Liver (tissue), 9 donors: ENCODE data around the gene DIS3L2. TPM values are rescaled to one million over a fixed set of nuclear protein-coding genes. Genes with fewer than 3 reads are reported as not detected.

Experiments used
- DNase-seq: peaks from one replicate; pipeline ENCODE4 v3.0.0-alpha.2; 2017; ENCODE audit warnings: low spot score
- H3K27ac ChIP-seq, 2 donors: one replicate each; pipeline ENCODE4 v1.7.0; 2013; ENCODE audit warnings: inconsistent platforms in 2 of 2, low read length in 2 of 2, control low read depth in 1 of 2, low read depth in 1 of 2, mild to moderate bottlenecking in 1 of 2
- H3K27me3 ChIP-seq, 4 donors: one replicate each; pipeline versions ENCODE4 v1.6.1 to v1.7.0; 2013; ENCODE audit warnings: low read length in 3 of 4, inconsistent platforms in 1 of 4, mild to moderate bottlenecking in 1 of 4, moderate library complexity in 1 of 4; ENCODE audit not compliant: control insufficient read depth in 4 of 4, insufficient read depth in 4 of 4
- H3K36me3 ChIP-seq, 4 donors: one replicate each; pipeline versions ENCODE4 v1.6.1 to v1.7.0; 2013; ENCODE audit warnings: low read length in 3 of 4, mild to moderate bottlenecking in 3 of 4, low read depth in 1 of 4, moderate library complexity in 1 of 4; ENCODE audit not compliant: control insufficient read depth in 4 of 4, insufficient read depth in 3 of 4
- H3K4me1 ChIP-seq, 4 donors: one replicate each; pipeline versions ENCODE4 v1.6.1 to v1.7.0; 2013; ENCODE audit warnings: low read length in 3 of 4, mild to moderate bottlenecking in 3 of 4, moderate library complexity in 1 of 4; ENCODE audit not compliant: control insufficient read depth in 4 of 4, insufficient read depth in 4 of 4
- H3K4me3 ChIP-seq, 3 donors: one replicate each; pipeline versions ENCODE4 v1.6.1 to v1.7.0; 2013; ENCODE audit warnings: low read length in 3 of 3, control low read depth in 1 of 3, low read depth in 1 of 3, mild to moderate bottlenecking in 1 of 3
- H3K9ac ChIP-seq, 2 donors: one replicate each; pipeline ENCODE4 v1.7.0; 2013; ENCODE audit warnings: low read length in 2 of 2, mild to moderate bottlenecking in 2 of 2, moderate library complexity in 2 of 2, control low read depth in 1 of 2, low read depth in 1 of 2
- H3K9me3 ChIP-seq, 4 donors: one replicate each; pipeline versions ENCODE4 v1.6.1 to v1.7.0; 2013; ENCODE audit warnings: low read length in 3 of 4; ENCODE audit not compliant: control insufficient read depth in 4 of 4
- ATF3 ChIP-seq: IDR thresholded peaks from 2 replicates; pipeline ENCODE4 v1.6.1; 2016; ENCODE audit warnings: antibody characterized with exemption
- CTCF ChIP-seq: fragments of 150-350 bp; IDR thresholded peaks from 2 replicates; pipeline ENCODE4 v1.5.1; 2017; ENCODE audit warnings: improper control_type of control experiment, low read depth, low read length; ENCODE audit not compliant: missing input control
- HNF4G ChIP-seq: IDR thresholded peaks from 2 replicates; pipeline ENCODE4 v1.6.1; 2016; ENCODE audit warnings: antibody characterized with exemption
- JUND ChIP-seq, 2 donors: IDR thresholded peaks; 2 replicates each; pipeline ENCODE4 v1.6.1; 2016; ENCODE audit warnings: antibody characterized with exemption in 2 of 2
- MAX ChIP-seq: IDR thresholded peaks from 2 replicates; pipeline ENCODE4 v1.6.1; 2016; ENCODE audit warnings: antibody characterized with exemption
- NR2F2 ChIP-seq: IDR thresholded peaks from 2 replicates; pipeline ENCODE4 v1.6.1; 2016; ENCODE audit warnings: antibody characterized with exemption
- RAD21 ChIP-seq, 2 donors: IDR thresholded peaks; 2 replicates each; pipeline ENCODE4 v1.6.1; 2016; ENCODE audit warnings: antibody characterized with exemption in 2 of 2, mild to moderate bottlenecking in 2 of 2
- REST ChIP-seq: IDR thresholded peaks from 2 replicates; pipeline ENCODE4 v1.6.1; 2016; ENCODE audit warnings: antibody characterized with exemption, mild to moderate bottlenecking
- RXRA ChIP-seq, 2 donors: IDR thresholded peaks; 2 replicates each; pipeline ENCODE4 v1.6.1; 2017 to 2018; ENCODE audit warnings: antibody characterized with exemption in 2 of 2, mild to moderate bottlenecking in 1 of 2
- SP1 ChIP-seq: IDR thresholded peaks from 2 replicates; pipeline ENCODE4 v1.6.1; 2018; ENCODE audit warnings: antibody characterized with exemption, mild to moderate bottlenecking
- TAF1 ChIP-seq: conservative IDR thresholded peaks from 2 replicates; pipeline ENCODE4 v1.6.1; 2016; ENCODE audit warnings: antibody characterized with exemption, mild to moderate bottlenecking
- WGBS: extraction: QIAGEN DNeasy Blood & Tissue Kit; methylation state at CpG from one replicate; pipeline ENCODE4 v1.1.7; 2013; 5-methylcytosine and 5-hydroxymethylcytosine counted together
- polyA plus RNA-seq, 2 donors: library from polyadenylated mRNA; stranded (reverse) in 1 of 2; unstranded in 1 of 2; fragments of 200-250 nt in 1 of 2; fragments of >200 nt in 1 of 2; fragmentation: Nextera tagmentation in 1 of 2; extraction: Ambion mirVana in 1 of 2; gene quantifications; one replicate each; pipeline versions ENCODE4 v1.2.1 to v1.2.3, GENCODE V29; 2013 to 2015
- total RNA-seq, 2 donors: library from RNA; depleted of rRNA; stranded (reverse); fragments of >200 nt; gene quantifications; one replicate each; pipeline ENCODE4 v1.2.3, GENCODE V29; 2014
- donor health status: healthy.
- donor health status: healthy.
- donor health status: healthy.
- donor health status: healthy.
- donor health status: healthy.

DIS3L2 gene
- total and polyA plus RNA-seq, 4 donors, result 5.7 to 21.5 (median 8.8) TPM

- TF ChIP-seq RXRA (IDR thresholded peaks at IDR 0.05), result no peak
- no peak for TF ChIP-seq HNF4G
- no peak for TF ChIP-seq SP1
- H3K27ac ChIP-seq, result no peak overlapping the region
- no peak overlapping the region for H3K4me3 ChIP-seq
- no peak for DNase-seq
- H3K9me3 ChIP-seq, result peaks cover 0 to 1% (median 0%) of the 10 kb centered on the region in 4 donors
- H3K36me3 ChIP-seq, result peaks cover 0 to 8% (median 4%) of the 10 kb centered on the region in 4 donors
- 94% methylated on average over 9 of the region's 9 CpGs for WGBS
- H3K4me1 ChIP-seq, result no peaks in the 10 kb centered on the region
- H3K27me3 ChIP-seq, result no peaks in the 10 kb centered on the region
- H3K9ac ChIP-seq, result no peak overlapping the region
Measured at GRCh38 chr2:232273903-232274643, 312.6 kb downstream of the DIS3L2 start.

- no peak for DNase-seq
- Histone ChIP-seq H3K27me3 (no peaks in the 10 kb centered on the region), H3K9me3 (peaks cover 0 to 1% (median 0%) of the 10 kb centered on the region in 4 donors), H3K4me3 (no peak overlapping the region), H3K9ac (no peak overlapping the region), H3K27ac (no peak overlapping the region), H3K4me1 (no peaks in the 10 kb centered on the region), H3K36me3 (peaks cover 0 to 10% (median 5%) of the 10 kb centered on the region in 4 donors)
- TF ChIP-seq ATF3 (no peak), SP1 (no peak), REST (no peak), JUND (IDR thresholded peaks at IDR 0.05) (no peak), CTCF (no peak), RAD21 (IDR thresholded peaks at IDR 0.05) (no peak), NR2F2 (no peak), MAX (no peak), TAF1 (no peak)
- 86% methylated on average over 5 of the region's 5 CpGs for WGBS
Measured at GRCh38 chr2:232275670-232276069, 314.2 kb downstream of the DIS3L2 start.
